Activated CD4-positive, alpha-beta T cell treated with anti-CD3 and anti-CD28 coated beads for 36 hours (primary cell): ENCODE results near the gene B4GALT1. TPM values are rescaled to one million over a fixed set of nuclear protein-coding genes. Genes with fewer than 3 reads are reported as not detected.

ENCODE experiments used
- ATAC-seq: fragments of 200-7000 bp; cut with Tn5 transposase; one replicate; pipeline ENCODE4 v1.10.0; 2021; ENCODE audit warnings: mild to moderate bottlenecking, moderate library complexity
- CTCF ChIA-PET: fragments of 350-600 bp; sonication (Branson Sonifier 250); formaldehyde crosslinking; loops from one replicate; lab custom pipeline; 2021; ENCODE audit warnings: antibody characterized with exemption; lab: Charles Lee
- POLR2A ChIA-PET: fragments of 350-600 bp; sonication (Branson Sonifier 250); formaldehyde crosslinking; loops from one replicate; lab custom pipeline; 2021; ENCODE audit warnings: antibody characterized with exemption, inconsistent platforms; lab: Charles Lee
- DNase-seq: peaks from one replicate; pipeline ENCODE4 v3.0.0-alpha.2; 2020
- H3K27ac Mint-ChIP-seq: one replicate; pipeline ENCODE4 v1.8.0; 2021; ENCODE audit warnings: mixed read lengths
- H3K27me3 Mint-ChIP-seq: one replicate; pipeline ENCODE4 v1.8.0; 2021; ENCODE audit warnings: mixed read lengths
- H3K36me3 Mint-ChIP-seq: one replicate; pipeline ENCODE4 v1.8.0; 2021; ENCODE audit warnings: low read depth, mixed read lengths
- H3K4me1 Mint-ChIP-seq: one replicate; pipeline ENCODE4 v1.8.0; 2021; ENCODE audit warnings: mixed read lengths
- H3K4me3 Mint-ChIP-seq: one replicate; pipeline ENCODE4 v1.8.0; 2021; ENCODE audit warnings: mild to moderate bottlenecking, moderate library complexity, mixed read lengths
- H3K9me3 Mint-ChIP-seq: one replicate; pipeline ENCODE4 v1.8.0; 2021; ENCODE audit warnings: low read depth, mixed read lengths
- intact Hi-C, 2 experiments: fragments of 100-400 bp; cut with DNase I in 1 of 2; cut with micrococcal nuclease in 1 of 2; formaldehyde crosslinking; loops; one replicate each; pipeline versions ENCODE4 v1.14.2 to v1.15.1; 2022 to 2024; cut with DNase I, micrococcal nuclease
- total RNA-seq, 2 experiments: library from RNA; stranded (reverse); gene quantifications; one replicate each; pipeline ENCODE4 v1.2.3, GENCODE V29; 2021

Gene B4GALT1
- total RNA-seq, 2 experiments from 2014 or later: 44.5 to 47.1 TPM

DNA sequence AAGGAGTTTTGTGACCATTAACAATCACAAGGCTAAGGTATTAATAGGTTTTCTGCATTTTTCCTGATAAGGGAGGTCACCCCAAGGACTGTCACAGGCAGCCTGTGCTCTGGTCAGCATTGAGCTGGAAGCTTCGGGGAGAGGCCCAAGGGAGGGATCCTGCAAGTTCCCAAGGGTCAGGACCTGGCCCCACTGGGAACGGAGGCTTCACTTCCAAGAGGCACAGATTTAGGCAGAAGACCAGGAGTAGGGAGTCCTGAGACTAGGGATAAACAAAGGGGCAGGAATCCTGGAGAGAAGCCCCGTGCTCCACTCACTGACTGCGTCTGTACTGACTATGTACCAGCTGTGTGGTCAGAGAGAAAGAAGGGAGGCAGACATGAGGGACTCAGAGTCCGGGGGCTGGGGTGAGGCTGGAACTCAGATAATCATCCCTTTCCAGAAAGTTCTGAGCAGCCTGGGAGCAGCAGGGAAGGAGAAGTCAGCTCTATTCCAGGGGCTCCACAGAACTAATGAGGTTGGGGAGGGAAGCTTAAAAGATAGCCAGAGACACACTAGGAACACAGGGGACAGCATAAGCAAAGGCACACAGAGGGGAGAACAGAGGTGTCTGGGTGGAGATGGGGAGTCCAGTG is 37.8 kb downstream of the B4GALT1 start:
- peaks cover 37% of the 10 kb centered on the region for H3K4me1 Mint-ChIP-seq
- no peaks in the 10 kb centered on the region for H3K27me3 Mint-ChIP-seq
- DNase-seq (no peak), ATAC-seq (no peak)
- intact Hi-C loops: no loop called here
- no peaks in the 10 kb centered on the region for H3K9me3 Mint-ChIP-seq
- POLR2A ChIA-PET: no interaction called here
- H3K36me3 Mint-ChIP-seq: peaks cover 44% of the 10 kb centered on the region
- H3K27ac Mint-ChIP-seq: no peak overlapping the region
- no peak overlapping the region for H3K4me3 Mint-ChIP-seq
- CTCF ChIA-PET: interaction anchor here (1.9 kb wide), 1 partner anchor 11 kb away, joined by 15 read pairs; no protein-coding TSS in a partner anchor

DNA sequence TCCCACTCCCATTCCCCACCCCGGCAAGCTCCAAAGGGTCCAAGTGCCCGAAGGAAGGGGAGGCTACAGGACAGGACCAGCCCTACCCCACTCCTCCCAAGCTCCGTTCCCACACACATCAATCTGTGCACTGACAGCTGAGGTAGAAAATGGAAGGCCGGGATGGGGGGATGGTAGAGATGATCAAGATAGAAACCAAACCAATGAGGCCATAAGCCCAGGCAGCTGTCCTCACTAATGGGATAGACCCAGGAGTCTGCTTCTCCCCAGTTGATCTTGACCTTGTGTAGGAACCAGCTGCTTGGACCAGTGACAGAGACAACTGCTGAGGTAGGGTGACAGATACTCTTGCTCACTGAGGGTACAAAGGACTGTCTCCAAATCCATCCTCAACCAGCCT is 38.6 kb downstream of the B4GALT1 start:
- POLR2A ChIA-PET: no interaction called here
- Mint-ChIP-seq H3K9me3 (no peaks in the 10 kb centered on the region), H3K27me3 (no peaks in the 10 kb centered on the region), H3K4me3 (no peak overlapping the region), H3K4me1 (peaks cover 37% of the 10 kb centered on the region), H3K27ac (peak overlapping the region; percentile 52), H3K36me3 (peaks cover 39% of the 10 kb centered on the region)
- DNase-seq (no peak), ATAC-seq (no peak)
- intact Hi-C loops: no loop called here
- CTCF ChIA-PET: interaction anchor here (0.9 to 1.9 kb wide), 2 partner anchors 11 to 23 kb away, joined by 3 to 15 read pairs; no protein-coding TSS in a partner anchor

DNA sequence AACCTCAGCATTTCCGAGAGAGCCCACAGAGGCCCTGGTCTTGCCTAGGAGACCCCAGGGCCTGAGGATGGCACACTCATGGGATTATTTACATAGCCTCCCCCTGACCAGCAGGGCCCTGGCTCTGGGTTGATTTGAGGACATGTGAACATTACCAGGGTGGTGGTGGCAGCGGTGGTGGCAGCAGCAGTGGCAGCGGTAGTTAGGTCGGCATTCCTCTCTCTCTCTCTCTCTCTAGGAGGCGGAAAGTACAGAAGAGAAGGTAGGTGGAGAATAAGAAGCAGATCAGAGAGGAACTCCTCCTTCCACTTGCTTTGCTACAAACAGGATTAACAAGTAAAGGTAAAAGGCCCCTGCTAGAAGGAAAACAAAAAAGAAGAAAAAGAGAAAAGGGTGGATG is 39.3 kb downstream of the B4GALT1 start:
- Mint-ChIP-seq H3K9me3 (no peaks in the 10 kb centered on the region), H3K4me1 (peaks cover 37% of the 10 kb centered on the region), H3K27ac (no peak overlapping the region), H3K4me3 (no peak overlapping the region), H3K36me3 (peaks cover 39% of the 10 kb centered on the region), H3K27me3 (no peaks in the 10 kb centered on the region)
- POLR2A ChIA-PET: no interaction called here
- intact Hi-C loops: no loop called here
- no peak for DNase-seq
- ATAC-seq: no peak
- CTCF ChIA-PET: interaction anchor here (0.9 kb wide), 1 partner anchor 23 kb away, joined by 3 read pairs; no protein-coding TSS in a partner anchor

DNA sequence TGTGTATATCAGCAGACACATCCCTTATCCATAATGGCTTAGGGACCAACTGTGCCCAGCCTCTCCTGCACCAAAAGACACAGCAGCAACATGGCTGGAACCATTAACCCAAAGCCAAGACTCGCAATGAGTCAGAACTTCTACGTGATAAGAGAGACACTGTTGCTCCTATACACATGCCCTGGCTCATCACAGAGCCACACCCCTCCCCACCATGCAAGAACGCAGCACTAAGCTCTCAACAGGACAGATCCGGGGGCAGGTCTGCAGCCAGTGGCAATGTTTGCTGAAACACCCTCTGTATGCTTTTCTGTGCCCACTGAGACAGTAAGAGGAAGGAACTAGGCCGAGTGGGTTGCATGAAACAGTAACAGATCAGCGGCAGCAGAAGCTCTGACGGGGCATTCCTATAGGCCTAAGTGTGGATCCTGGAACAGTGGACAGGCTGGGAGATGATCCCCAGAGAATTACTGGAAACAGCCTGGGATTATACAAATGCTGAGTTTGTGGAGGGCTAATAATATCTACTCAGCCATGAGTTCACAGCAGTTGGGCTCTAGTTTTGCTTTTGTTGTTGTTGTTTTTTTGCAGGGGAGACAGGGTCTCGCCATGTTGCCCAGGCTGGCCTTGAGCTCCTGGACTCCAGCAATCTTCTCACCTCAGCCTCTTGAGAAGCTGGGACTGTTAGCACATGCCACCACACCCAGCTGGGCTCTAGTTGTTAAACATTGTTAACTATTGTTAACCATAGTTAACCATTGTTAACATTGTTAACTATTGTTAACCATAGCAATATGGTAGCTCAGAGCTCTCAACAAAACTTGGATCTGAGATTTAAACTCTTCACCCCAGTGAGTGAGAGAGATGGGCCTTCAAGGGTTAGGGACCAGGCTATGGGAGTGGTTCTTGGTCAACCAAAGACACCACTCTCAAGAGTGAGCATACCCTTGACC is 41.0 kb downstream of the B4GALT1 start:
- no peak overlapping the region for H3K27ac Mint-ChIP-seq
- H3K36me3 Mint-ChIP-seq: peaks cover 30% of the 10 kb centered on the region
- H3K4me1 Mint-ChIP-seq: peaks cover 28% of the 10 kb centered on the region
- H3K4me3 Mint-ChIP-seq: no peak overlapping the region
- POLR2A ChIA-PET: interaction anchor here (0.9 kb wide), 1 partner anchor 32 kb away, joined by 3 read pairs; no protein-coding TSS in a partner anchor
- peak; percentile 15 for ATAC-seq
- H3K9me3 Mint-ChIP-seq: no peaks in the 10 kb centered on the region
- no peaks in the 10 kb centered on the region for H3K27me3 Mint-ChIP-seq
- CTCF ChIA-PET: interaction anchor here (0.8 to 1.5 kb wide), 3 partner anchors 9 to 103 kb away, joined by 3 to 4 read pairs (median 3); no protein-coding TSS in a partner anchor
- DNase-seq: no peak
- intact Hi-C loops: no loop called here

DNA sequence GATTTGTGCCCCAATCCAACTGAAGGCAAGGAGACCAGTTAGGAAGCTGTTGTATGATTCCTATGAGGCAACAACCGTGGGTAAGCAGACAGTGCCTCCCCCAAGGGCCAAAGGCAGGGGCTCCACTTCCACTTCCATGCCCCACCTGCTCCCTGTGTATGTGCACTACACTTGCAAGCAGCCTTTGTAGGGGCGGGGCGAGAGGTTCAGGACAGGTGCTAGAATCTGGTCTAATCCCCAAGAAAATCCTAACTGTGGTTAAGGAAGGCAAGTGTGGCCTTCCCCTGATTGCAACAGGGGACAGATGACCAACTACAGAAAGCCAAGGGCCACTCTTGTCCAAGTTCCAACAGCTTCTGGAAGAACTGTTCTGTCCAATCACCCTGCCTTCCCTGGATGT is 41.7 kb downstream of the B4GALT1 start:
- no peak for DNase-seq
- Mint-ChIP-seq H3K9me3 (no peaks in the 10 kb centered on the region), H3K36me3 (peaks cover 30% of the 10 kb centered on the region), H3K27ac (no peak overlapping the region), H3K4me1 (peaks cover 21% of the 10 kb centered on the region), H3K27me3 (no peaks in the 10 kb centered on the region), H3K4me3 (no peak overlapping the region)
- POLR2A ChIA-PET: no interaction called here
- ATAC-seq: no peak
- intact Hi-C loops: no loop called here
- CTCF ChIA-PET: interaction anchor here (0.9 to 1.5 kb wide), 2 partner anchors 101 to 103 kb away, joined by 3 to 4 read pairs; no protein-coding TSS in a partner anchor

DNA sequence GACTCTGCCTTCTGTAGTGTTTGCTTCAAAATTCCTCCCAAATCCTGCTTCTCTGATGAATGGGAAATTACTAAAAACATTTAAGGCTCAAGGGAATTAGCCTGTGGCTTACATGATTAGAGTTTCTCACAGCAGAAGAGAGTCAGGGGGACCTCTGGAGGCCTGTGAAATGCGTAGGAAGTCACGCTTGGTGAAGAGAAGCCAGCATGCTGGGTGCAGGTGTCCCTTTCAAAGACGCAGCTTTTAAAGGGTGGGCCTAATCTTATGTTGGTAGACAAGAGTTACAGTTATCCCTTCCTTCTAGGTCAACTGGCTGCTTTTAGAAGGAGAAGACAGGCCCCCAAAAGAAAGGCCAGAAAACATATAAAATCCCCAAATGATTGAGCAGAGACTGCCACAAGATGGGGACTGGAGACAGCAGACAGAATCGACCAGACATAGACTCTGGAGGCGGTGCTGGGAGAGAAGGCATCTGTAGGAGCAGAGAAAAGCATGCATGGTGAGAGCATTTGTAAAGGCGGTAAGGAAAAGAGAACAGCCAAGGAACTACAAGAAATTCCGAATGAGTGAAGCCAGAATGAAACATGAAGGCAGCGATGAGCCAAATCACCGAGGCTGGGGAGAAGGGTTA is 42.3 kb downstream of the B4GALT1 start:
- peaks cover 18% of the 10 kb centered on the region for H3K4me1 Mint-ChIP-seq
- DNase-seq (no peak), ATAC-seq (no peak)
- CTCF ChIA-PET: interaction anchor here (0.9 to 1.5 kb wide), 2 partner anchors 101 to 104 kb away, joined by 3 to 4 read pairs; no protein-coding TSS in a partner anchor
- no peak overlapping the region for H3K4me3 Mint-ChIP-seq
- POLR2A ChIA-PET: no interaction called here
- intact Hi-C loops: no loop called here
- H3K27ac Mint-ChIP-seq: no peak overlapping the region
- H3K27me3 Mint-ChIP-seq: no peaks in the 10 kb centered on the region
- peaks cover 31% of the 10 kb centered on the region for H3K36me3 Mint-ChIP-seq
- H3K9me3 Mint-ChIP-seq: no peaks in the 10 kb centered on the region

DNA sequence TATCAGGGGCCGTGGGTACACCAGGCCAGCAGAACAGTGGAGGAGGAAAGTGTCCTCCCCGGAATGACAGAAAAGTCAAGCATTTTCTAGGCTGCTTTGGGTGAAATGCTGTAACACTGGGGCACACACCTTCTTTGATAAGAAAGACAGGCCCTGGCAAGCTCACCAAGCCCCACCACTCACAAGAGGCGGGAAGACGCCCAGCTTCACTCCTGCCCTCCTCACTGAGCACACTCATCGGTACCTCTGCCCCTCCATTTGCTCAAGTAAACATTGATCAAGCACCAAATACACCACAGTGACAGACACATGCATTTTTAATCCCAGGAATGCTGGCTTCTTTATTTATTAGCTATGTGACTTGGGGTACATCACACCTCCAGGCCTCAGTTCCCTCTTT is 43.1 kb downstream of the B4GALT1 start:
- H3K27ac Mint-ChIP-seq: no peak overlapping the region
- DNase-seq: no peak
- intact Hi-C loops: no loop called here
- peaks cover 28% of the 10 kb centered on the region for H3K36me3 Mint-ChIP-seq
- H3K4me3 Mint-ChIP-seq: no peak overlapping the region
- no peaks in the 10 kb centered on the region for H3K27me3 Mint-ChIP-seq
- ChIA-PET POLR2A (no interaction called here), CTCF (no interaction called here)
- no peak for ATAC-seq
- H3K4me1 Mint-ChIP-seq: peaks cover 14% of the 10 kb centered on the region
- H3K9me3 Mint-ChIP-seq: no peaks in the 10 kb centered on the region

DNA sequence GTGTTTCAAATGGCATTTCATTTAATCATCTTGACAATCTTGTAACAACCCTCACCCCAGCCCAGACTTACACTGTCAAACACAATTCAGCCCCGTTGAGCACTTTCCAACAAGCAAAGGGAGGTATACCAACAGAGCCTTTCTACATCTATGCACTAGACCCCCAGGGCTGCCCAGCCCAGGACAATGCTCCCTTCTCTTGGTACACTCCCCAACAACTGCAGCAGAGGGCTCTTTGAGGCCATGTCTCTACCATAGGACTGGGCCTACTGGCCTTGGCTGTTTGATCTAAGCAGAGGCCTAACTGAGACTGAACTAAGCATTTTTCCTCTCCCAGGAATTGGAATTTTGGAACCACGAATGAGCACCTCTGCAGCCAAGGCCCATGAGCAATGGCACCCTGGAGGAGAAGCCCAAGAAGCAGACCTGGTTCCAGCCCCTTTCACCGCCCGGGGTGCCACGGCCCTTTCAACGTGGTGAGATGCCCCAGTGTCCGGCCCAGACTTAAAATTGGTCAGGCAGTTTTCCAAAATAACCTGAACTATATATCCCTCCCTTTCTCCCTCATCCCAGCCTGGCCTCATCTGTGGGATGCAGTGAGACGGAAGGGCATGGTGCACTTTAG is 43.6 kb downstream of the B4GALT1 start:
- ChIA-PET CTCF (no interaction called here), POLR2A (no interaction called here)
- no peak for ATAC-seq
- H3K27me3 Mint-ChIP-seq: no peaks in the 10 kb centered on the region
- intact Hi-C loops: no loop called here
- H3K36me3 Mint-ChIP-seq: peaks cover 28% of the 10 kb centered on the region
- H3K4me1 Mint-ChIP-seq: peaks cover 14% of the 10 kb centered on the region
- H3K27ac Mint-ChIP-seq: no peak overlapping the region
- no peak overlapping the region for H3K4me3 Mint-ChIP-seq
- no peak for DNase-seq
- H3K9me3 Mint-ChIP-seq: no peaks in the 10 kb centered on the region

DNA sequence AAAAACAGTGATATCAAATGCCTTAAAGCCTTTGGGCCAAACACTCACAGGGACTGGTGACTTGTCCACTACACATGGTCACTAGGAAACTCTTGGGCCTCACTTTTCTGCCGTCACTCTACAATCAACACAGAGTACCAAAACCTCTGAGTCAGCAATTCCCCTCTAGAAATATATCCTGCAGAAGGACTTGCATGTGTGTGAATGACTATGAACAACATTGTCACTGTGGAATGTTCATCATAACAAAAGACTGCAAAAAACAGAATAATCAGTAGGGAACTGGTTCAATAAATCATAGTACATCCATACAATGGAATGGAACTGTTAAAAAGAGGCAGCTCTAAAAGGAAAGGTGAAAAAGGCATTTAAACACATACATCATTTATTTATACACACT is 46.5 kb downstream of the B4GALT1 start:
- DNase-seq (no peak), ATAC-seq (no peak)
- no peak overlapping the region for H3K27ac Mint-ChIP-seq
- ChIA-PET POLR2A (no interaction called here), CTCF (no interaction called here)
- intact Hi-C loops: loop anchor here in 1 of 2 experiments (1.0 kb wide), 1 partner anchor 9 kb away; no protein-coding TSS in a partner anchor
- no peak overlapping the region for H3K4me3 Mint-ChIP-seq
- no peaks in the 10 kb centered on the region for H3K9me3 Mint-ChIP-seq
- H3K27me3 Mint-ChIP-seq: no peaks in the 10 kb centered on the region
- H3K4me1 Mint-ChIP-seq: peaks cover 22% of the 10 kb centered on the region
- H3K36me3 Mint-ChIP-seq: peaks cover 18% of the 10 kb centered on the region

DNA sequence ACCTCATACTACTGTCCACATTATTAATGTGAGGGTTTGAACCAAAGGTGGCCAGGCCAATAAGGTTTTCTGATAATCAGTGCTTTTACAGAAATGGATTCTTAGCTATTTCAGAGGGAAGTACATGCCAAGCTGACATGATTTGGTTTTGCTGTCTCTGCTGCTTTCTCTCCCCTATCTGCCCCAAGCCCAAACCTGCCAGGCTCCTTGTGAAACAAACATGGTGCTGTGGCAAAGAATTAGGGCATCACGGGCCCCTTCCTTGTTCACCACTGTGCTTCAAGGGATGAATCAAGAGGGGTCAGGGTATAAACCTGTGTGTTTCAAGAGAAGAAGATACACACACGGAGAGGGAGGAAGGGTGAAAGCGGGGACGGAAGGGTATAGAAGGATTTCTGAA is 49.3 kb downstream of the B4GALT1 start:
- Mint-ChIP-seq H3K9me3 (no peaks in the 10 kb centered on the region), H3K27ac (peak overlapping the region; percentile 43), H3K36me3 (peaks cover 18% of the 10 kb centered on the region), H3K4me3 (no peak overlapping the region), H3K4me1 (peaks cover 19% of the 10 kb centered on the region), H3K27me3 (no peaks in the 10 kb centered on the region)
- DNase-seq (no peak), ATAC-seq (no peak)
- intact Hi-C loops: no loop called here
- ChIA-PET POLR2A (no interaction called here), CTCF (interaction anchor here (1.4 kb wide), 1 partner anchor 9 kb away, joined by 3 read pairs; no protein-coding TSS in a partner anchor)

DNA sequence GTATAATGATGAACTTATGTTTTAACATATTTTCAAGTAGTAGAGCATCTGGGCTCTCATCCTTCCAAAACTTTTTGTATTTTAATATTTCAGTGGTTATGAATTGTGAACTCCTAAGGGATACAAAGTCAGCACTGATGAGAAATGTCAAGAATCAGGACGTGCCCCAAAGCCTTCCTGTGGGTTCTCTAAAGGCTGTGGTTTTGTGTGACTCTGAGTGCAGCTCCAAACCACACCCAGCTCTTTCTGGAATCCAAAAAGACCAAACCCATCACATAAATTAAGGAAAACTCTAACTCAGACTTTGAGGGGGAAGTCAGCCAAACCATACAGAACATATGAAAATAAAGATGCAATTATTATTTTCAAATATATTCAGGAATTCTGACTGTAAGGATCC is 49.8 kb downstream of the B4GALT1 start:
- ATAC-seq: peak; percentile 55
- Mint-ChIP-seq H3K36me3 (peaks cover 18% of the 10 kb centered on the region), H3K27ac (peak overlapping the region; percentile 37), H3K27me3 (no peaks in the 10 kb centered on the region), H3K9me3 (no peaks in the 10 kb centered on the region), H3K4me1 (peaks cover 19% of the 10 kb centered on the region), H3K4me3 (no peak overlapping the region)
- ChIA-PET POLR2A (no interaction called here), CTCF (interaction anchor here (1.4 kb wide), 1 partner anchor 9 kb away, joined by 3 read pairs; no protein-coding TSS in a partner anchor)
- DNase-seq: no peak
- intact Hi-C loops: no loop called here
